HEK293 (cell line): ENCODE measurements around the gene CEBPB.

Experiments
- CTCF ChIP-seq: fragments of 450-650 bp; formaldehyde crosslinking; IDR thresholded peaks from 2 replicates; pipeline ENCODE4 v1.5.1; 2016; ENCODE audit warnings: missing biosample characterization, missing genetic modification characterization
- HIC1 ChIP-seq: fragments of 450-650 bp; formaldehyde crosslinking; IDR thresholded peaks from 2 replicates; pipeline ENCODE4 v1.5.1; 2016; ENCODE audit warnings: missing biosample characterization, missing genetic modification characterization
- KLF17 ChIP-seq: fragments of 450-650 bp; formaldehyde crosslinking; IDR thresholded peaks from 2 replicates; pipeline ENCODE4 v1.5.1; 2016; ENCODE audit warnings: missing biosample characterization, missing genetic modification characterization
- KLF9 ChIP-seq: fragments of 450-650 bp; formaldehyde crosslinking; IDR thresholded peaks from 2 replicates; pipeline ENCODE4 v1.5.1; 2016; ENCODE audit warnings: missing biosample characterization, missing genetic modification characterization, low read depth
- PATZ1 ChIP-seq: fragments of 450-650 bp; formaldehyde crosslinking; IDR thresholded peaks from 2 replicates; pipeline ENCODE4 v1.5.1; 2016; ENCODE audit warnings: missing biosample characterization, missing genetic modification characterization
- PRDM6 ChIP-seq: fragments of 450-650 bp; formaldehyde crosslinking; IDR thresholded peaks from 2 replicates; pipeline ENCODE4 v1.5.1; 2017; ENCODE audit warnings: missing biosample characterization, missing genetic modification characterization
- SALL2 ChIP-seq: fragments of 450-650 bp; formaldehyde crosslinking; IDR thresholded peaks from 2 replicates; pipeline ENCODE4 v1.5.0; 2017; ENCODE audit warnings: missing biosample characterization, mild to moderate bottlenecking, missing genetic modification characterization, borderline replicate concordance
- TRIM28 ChIP-seq: IDR thresholded peaks from 2 replicates; pipeline ENCODE4 v1.6.1; 2011; ENCODE audit warnings: low read length, control low read depth, borderline replicate concordance
- ZBTB26 ChIP-seq: fragments of 450-650 bp; formaldehyde crosslinking; optimal IDR thresholded peaks from 2 replicates; pipeline ENCODE3; 2016; ENCODE audit warnings: missing biosample characterization, mild to moderate bottlenecking, missing genetic modification characterization
- ZBTB44 ChIP-seq: fragments of 450-650 bp; IDR thresholded peaks from 2 replicates; pipeline ENCODE4 v1.5.1; 2018; ENCODE audit warnings: missing biosample characterization, mild to moderate bottlenecking, missing genetic modification characterization
- ZFP37 ChIP-seq: fragments of 450-650 bp; formaldehyde crosslinking; IDR thresholded peaks from 2 replicates; pipeline ENCODE4 v1.5.1; 2016; ENCODE audit warnings: missing biosample characterization, missing genetic modification characterization
- ZNF140 ChIP-seq: fragments of 450-650 bp; formaldehyde crosslinking; IDR thresholded peaks from 2 replicates; pipeline ENCODE4 v1.5.1; 2016; ENCODE audit warnings: missing biosample characterization, missing genetic modification characterization
- ZNF175 ChIP-seq: fragments of 450-650 bp; formaldehyde crosslinking; IDR thresholded peaks from 2 replicates; pipeline ENCODE4 v1.5.1; 2016; ENCODE audit warnings: missing biosample characterization, missing genetic modification characterization
- ZNF214 ChIP-seq: fragments of 450-650 bp; formaldehyde crosslinking; IDR thresholded peaks from 2 replicates; pipeline ENCODE4 v1.5.1; 2017; ENCODE audit warnings: missing biosample characterization, mild to moderate bottlenecking, missing genetic modification characterization, borderline replicate concordance
- ZNF274 ChIP-seq, 2 experiments: fragments of 200-500 bp in 1 of 2; fragments of 450-650 bp in 1 of 2; sonication (Bioruptor generic) in 1 of 2; formaldehyde crosslinking in 1 of 2; IDR thresholded peaks; 2 replicates each; pipeline versions ENCODE4 v1.5.1 to v1.6.1; 2014 to 2016; ENCODE audit warnings: borderline replicate concordance in 1 of 2, inconsistent platforms in 1 of 2, low read length in 1 of 2, missing biosample characterization in 1 of 2, missing genetic modification characterization in 1 of 2
- ZNF449 ChIP-seq: fragments of 450-650 bp; formaldehyde crosslinking; IDR thresholded peaks from 2 replicates; pipeline ENCODE4 v1.5.1; 2017; ENCODE audit warnings: missing biosample characterization, mild to moderate bottlenecking, missing genetic modification characterization, moderate library complexity
- ZNF473 ChIP-seq: fragments of 450-650 bp; formaldehyde crosslinking; IDR thresholded peaks from 2 replicates; pipeline ENCODE4 v1.5.1; 2017; ENCODE audit warnings: missing biosample characterization, missing genetic modification characterization
- ZNF561 ChIP-seq: fragments of 450-650 bp; IDR thresholded peaks from 2 replicates; pipeline ENCODE4 v1.5.1; 2018; ENCODE audit warnings: missing biosample characterization, missing genetic modification characterization, borderline replicate concordance
- ZNF623 ChIP-seq: fragments of 450-650 bp; formaldehyde crosslinking; IDR thresholded peaks from 2 replicates; pipeline ENCODE4 v1.5.1; 2016; ENCODE audit warnings: missing biosample characterization, missing genetic modification characterization
- ZNF704 ChIP-seq: fragments of 450-650 bp; formaldehyde crosslinking; IDR thresholded peaks from 2 replicates; pipeline ENCODE4 v1.5.1; 2016; ENCODE audit warnings: missing biosample characterization, missing genetic modification characterization
- ZNF768 ChIP-seq: fragments of 450-650 bp; formaldehyde crosslinking; IDR thresholded peaks from 2 replicates; pipeline ENCODE4 v1.5.1; 2018; ENCODE audit warnings: missing biosample characterization, mild to moderate bottlenecking, missing genetic modification characterization
- ZSCAN23 ChIP-seq: fragments of 450-650 bp; formaldehyde crosslinking; IDR thresholded peaks from 2 replicates; pipeline ENCODE4 v1.5.1; 2016; ENCODE audit warnings: missing biosample characterization, missing genetic modification characterization

CEBPB gene

GRCh38 chr20:50165684-50166554 lies 24.7 kb upstream of the CEBPB start (continued):
- TF ChIP-seq SALL2 (tag by site-specific recombination) (no peak), ZNF623 (peak; percentile 39), ZNF561 (peak; percentile 99), CTCF (tag by site-specific recombination) (peak; percentile 11; the same call in 1 of the 2 replicates), ZBTB26 (tag by site-specific recombination) (peak; percentile 34), ZNF768 (tag by site-specific recombination) (no peak; the same call in 1 of the 2 replicates), ZNF175 (tag by site-specific recombination) (no peak), HIC1 (peak; percentile 99), ZNF704 (tag by site-specific recombination) (no peak), TRIM28 (peak; percentile 97), ZNF274 (IDR thresholded peaks at IDR 0.05; ENCODE audit: low read length) (no peak), ZNF274 (tag by site-specific recombination; IDR thresholded peaks at IDR 0.05; ENCODE audit: borderline replicate concordance) (no peak), ZNF140 (tag by site-specific recombination) (no peak), PRDM6 (tag by site-specific recombination) (peak; percentile 85), ZFP37 (tag by site-specific recombination) (peak; percentile 83; the same call in 1 of the 2 replicates), ZNF214 (tag by site-specific recombination) (no peak), ZNF473 (tag by site-specific recombination) (no peak), KLF9 (peak; percentile 85), ZSCAN23 (tag by site-specific recombination) (peak; percentile 98; the same call in 1 of the 2 replicates), ZNF449 (tag by site-specific recombination) (peak; percentile 72; the same call in 1 of the 2 replicates), KLF17 (tag by site-specific recombination) (peak; percentile 99), ZBTB44 (tag by site-specific recombination) (peak; percentile 88), PATZ1 (peak; percentile 99)
